Pancreas (tissue), 10 donors: Measurements from ENCODE around the gene CNIH4. TPM values are rescaled to one million over a fixed set of nuclear protein-coding genes. Genes with fewer than 3 reads are reported as not detected.

Source experiments
- ATAC-seq, 4 donors: fragments of 200-7000 bp; cut with Tn5 transposase; one replicate each; pipeline versions ENCODE4 v1.8.0 to v1.9.1; 2020; ENCODE audit warnings: mild to moderate bottlenecking in 4 of 4, moderate library complexity in 4 of 4
- DNase-seq, 6 donors: peaks; one replicate each; pipeline ENCODE4 v3.0.0-alpha.2; 2020
- FAIRE-seq: peaks from 2 replicates; lab custom pipeline; 2012; peaks lifted over from hg19 to GRCh38; lab: Jason Lieb, UNC
- H3K27ac ChIP-seq, 4 donors: fragments of 200-600 bp; sonication (generic); 1 replicate in 3 of 4; 2 replicates in 1 of 4; pipeline versions ENCODE4 v1.5.0 to v1.8.0; 2020
- H3K27me3 ChIP-seq, 4 donors: fragments of 200-600 bp; one replicate each; pipeline ENCODE4 v1.8.0; 2021
- H3K36me3 ChIP-seq, 3 donors: fragments of 200-600 bp; sonication (generic) in 1 of 3; one replicate each; pipeline versions ENCODE4 v1.5.0 to v1.8.0; 2020 to 2021
- H3K4me1 ChIP-seq, 3 donors: fragments of 200-600 bp; one replicate each; pipeline ENCODE4 v1.8.0; 2021
- H3K4me3 ChIP-seq, 4 donors: fragments of 200-600 bp; sonication (generic) in 2 of 4; one replicate each; pipeline versions ENCODE4 v1.5.0 to v1.8.0; 2020 to 2021
- H3K9me3 ChIP-seq, 4 donors: fragments of 200-600 bp; one replicate each; pipeline ENCODE4 v1.8.0; 2021
- CTCF ChIP-seq, 4 donors: fragments of 200-600 bp; sonication (generic) in 3 of 4; IDR thresholded peaks; one replicate each; pipeline versions ENCODE4 v1.5.0 to v1.8.0; 2021; ENCODE audit warnings: antibody characterized with exemption in 4 of 4
- WGBS, 2 donors: extraction: QIAGEN DNeasy Blood & Tissue Kit; methylation state at CpG; one replicate each; pipeline ENCODE4 v1.1.7; 2013; 5-methylcytosine and 5-hydroxymethylcytosine counted together
- intact Hi-C, 3 donors: fragments of 100-400 bp; cut with DNase I; formaldehyde crosslinking; loops; one replicate each; pipeline versions ENCODE4 v1.11.1 to v1.14.2; 2022
- polyA plus RNA-seq, 2 donors: library from polyadenylated mRNA; stranded (reverse); fragments of 200-250 nt; gene quantifications; one replicate each; pipeline ENCODE4 v1.2.3, GENCODE V29; 2013
- total RNA-seq, 6 donors: library from RNA; stranded (reverse); fragmentation: NEBNext Ultra II Directional in 4 of 6; extraction: Animal tissue kit (Norgen Biotek cat#: 25700) in 4 of 6; gene quantifications; one replicate each; pipeline versions ENCODE4 v1.2.1 to v1.2.4, GENCODE V29; 2021 to 2023
- donor health status: healthy with polysubstance abuse.
- donor health status: DM: no; HTN: no; CAD: no; lungs with moderate emphysema.
- donor health status: DM: no; HTN: no; CAD: no.
- donor health status: control.
- donor health status: control.
- donor health status: Bipolar disorder and iron deficiency.
- donor health status: DM: yes; HTN: yes; CAD: no.
- donor health status: DM: no; HTN: no; CAD: no.
- donor health status: DM: no; HTN: no; CAD: no.
- donor health status: DM: yes; HTN: yes; CAD: no.

CNIH4 gene
- total and polyA plus RNA-seq, 8 donors = 8.0 to 17.9 (median 13.9) TPM

- no peak for FAIRE-seq
- no peak overlapping the region for H3K4me3 ChIP-seq
These were observed 25.3 kb downstream of the CNIH4 start for GRCh38 chr1:224381880-224382548.

GRCh38 chr1:224383218-224383617, 26.5 kb downstream of the CNIH4 start:
- no peak for FAIRE-seq
- no peak for DNase-seq
- Histone ChIP-seq H3K36me3 (no peaks in the 10 kb centered on the region), H3K9me3 (no peaks in the 10 kb centered on the region), H3K27me3 (no peaks in the 10 kb centered on the region), H3K4me1 (no peaks in the 10 kb centered on the region), H3K4me3 (no peak overlapping the region), H3K27ac (no peak overlapping the region)
- 87 to 93% methylated on average over 3 of the region's 3 CpGs for WGBS, 2 donors
- no peak for TF ChIP-seq CTCF (IDR thresholded peaks at IDR 0.05)
- intact Hi-C loops = no loop called here
- ATAC-seq = no peak

More at GRCh38 chr1:224381880-224382548, 25.3 kb downstream of the CNIH4 start:
- 88 to 96% methylated on average over 4 of the region's 4 CpGs for WGBS, 2 donors
- no peaks in the 10 kb centered on the region for H3K4me1 ChIP-seq
- DNase-seq (no peak), ATAC-seq (no peak)
- intact Hi-C loops = no loop called here
- H3K27me3 ChIP-seq = no peaks in the 10 kb centered on the region
- H3K9me3 ChIP-seq = no peaks in the 10 kb centered on the region
- H3K27ac ChIP-seq = no peak overlapping the region
- TF ChIP-seq CTCF (IDR thresholded peaks at IDR 0.05) = no peak
- H3K36me3 ChIP-seq = peaks cover 0 to under 1% (median 0%) of the 10 kb centered on the region in 3 donors

GRCh38 chr1:224387302-224387912, 30.7 kb downstream of the CNIH4 start:
- Histone ChIP-seq H3K4me3 (no peak overlapping the region), H3K27ac (no peak overlapping the region), H3K4me1 (no peaks in the 10 kb centered on the region), H3K36me3 (peaks cover 0 to 31% (median 8%) of the 10 kb centered on the region in 3 donors), H3K27me3 (no peaks in the 10 kb centered on the region), H3K9me3 (no peaks in the 10 kb centered on the region)
- DNase-seq (no peak), ATAC-seq (no peak), FAIRE-seq (no peak)
- TF ChIP-seq CTCF (IDR thresholded peaks at IDR 0.05) = no peak
- intact Hi-C loops = no loop called here
- 70 to 76% methylated on average over 6 of the region's 6 CpGs for WGBS, 2 donors

- Histone ChIP-seq H3K4me3 (no peak overlapping the region), H3K27me3 (no peaks in the 10 kb centered on the region), H3K36me3 (peaks cover 0 to 36% (median 8%) of the 10 kb centered on the region in 3 donors), H3K4me1 (no peaks in the 10 kb centered on the region), H3K27ac (no peak overlapping the region), H3K9me3 (no peaks in the 10 kb centered on the region)
- DNase-seq = no peak
- FAIRE-seq = no peak
- WGBS, 2 donors = 91 to 100% methylated on average over 2 of the region's 2 CpGs
- ATAC-seq = no peak
- intact Hi-C loops = no loop called here
- TF ChIP-seq CTCF (IDR thresholded peaks at IDR 0.05) = no peak
These were observed 31.3 kb downstream of the CNIH4 start for GRCh38 chr1:224387943-224388342.

DNA sequence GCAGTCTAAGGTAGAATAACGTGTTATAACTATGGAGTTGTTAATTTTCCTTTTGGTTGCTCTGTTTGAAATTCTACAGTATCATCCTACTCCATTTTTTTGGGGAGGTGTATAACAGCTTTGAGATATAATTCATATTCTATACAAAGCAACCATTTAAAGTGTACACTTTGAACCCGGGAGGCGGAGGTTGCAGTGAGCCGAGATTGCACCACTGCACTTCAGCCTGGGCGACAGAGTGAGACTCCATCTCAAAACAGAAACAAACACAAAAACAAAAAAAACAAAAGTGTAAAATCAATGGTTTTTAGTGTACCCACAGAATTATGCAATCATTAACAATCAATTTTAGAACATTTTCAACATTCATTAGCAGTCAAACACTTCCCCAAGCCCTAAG, 33.8 kb downstream of the CNIH4 start:
- no peaks in the 10 kb centered on the region for H3K9me3 ChIP-seq
- ATAC-seq (no peak), DNase-seq (no peak), FAIRE-seq (no peak)
- H3K4me1 ChIP-seq = peaks cover 0 to 1% (median 0%) of the 10 kb centered on the region in 3 donors
- intact Hi-C loops = no loop called here
- H3K4me3 ChIP-seq = no peak overlapping the region
- no peaks in the 10 kb centered on the region for H3K27me3 ChIP-seq
- no peak for TF ChIP-seq CTCF (IDR thresholded peaks at IDR 0.05)
- 90 to 96% methylated on average over 5 of the region's 5 CpGs for WGBS, 2 donors
- H3K36me3 ChIP-seq = peaks cover 0 to 53% (median 8%) of the 10 kb centered on the region in 3 donors
- no peak overlapping the region for H3K27ac ChIP-seq
